HG02970 (cell line): ENCODE data around the gene TCEAL1.
"Not testable (repeated sequence)": the region's sequence is repeated elsewhere in the genome, so short reads cannot be mapped to it uniquely, and the experiment has no call there.

Experiments used
- ATAC-seq: cut with Tn5 transposase; IDR thresholded peaks from one replicate; pipeline ENCODE4 v1.9.1; 2021; ENCODE audit warnings: mild to moderate bottlenecking, moderate library complexity, moderate number of reproducible peaks; ENCODE audit not compliant: unreplicated experiment, low FRiP score

TCEAL1 gene

DNA sequence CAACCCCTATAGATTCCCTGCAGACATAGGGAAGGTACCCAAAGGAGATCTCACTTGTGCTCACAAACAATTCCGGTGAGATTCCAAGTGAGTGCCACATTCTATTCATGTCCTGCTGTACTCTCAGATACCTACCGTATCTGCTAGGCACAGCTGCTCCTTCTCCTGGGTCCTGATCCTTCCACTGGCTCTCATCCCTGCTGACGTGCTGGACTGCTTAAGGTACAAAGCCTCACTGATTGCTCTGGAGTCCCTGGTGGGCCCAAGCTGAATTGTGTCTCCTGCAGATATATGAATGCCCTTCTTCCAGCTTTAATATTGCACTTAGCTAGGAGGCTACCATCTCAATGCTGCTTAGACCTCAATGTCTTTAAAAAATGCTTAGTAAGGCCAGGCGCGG lies 2.4 kb downstream of the TCEAL1 start:
- no peak for ATAC-seq

DNA sequence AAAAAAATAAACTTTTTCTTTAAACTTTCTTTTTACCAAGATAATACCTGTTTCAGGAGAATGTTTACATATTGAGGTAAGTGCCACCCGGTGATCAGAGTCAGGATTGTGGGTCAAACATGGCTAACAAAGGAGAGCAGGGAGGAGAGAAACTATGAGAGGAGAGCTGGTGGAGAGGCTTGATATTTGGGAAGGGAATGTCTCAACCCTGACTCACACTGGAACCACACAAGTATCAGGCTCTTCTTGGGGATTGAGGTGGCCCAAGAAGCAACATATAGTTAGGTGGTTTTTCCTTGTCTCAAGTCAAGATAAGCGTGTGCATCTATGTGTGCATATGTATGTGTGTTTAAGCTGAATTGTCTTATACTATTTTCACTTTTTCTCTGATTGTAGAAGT lies 6.7 kb downstream of the TCEAL1 start:
- no peak for ATAC-seq

DNA sequence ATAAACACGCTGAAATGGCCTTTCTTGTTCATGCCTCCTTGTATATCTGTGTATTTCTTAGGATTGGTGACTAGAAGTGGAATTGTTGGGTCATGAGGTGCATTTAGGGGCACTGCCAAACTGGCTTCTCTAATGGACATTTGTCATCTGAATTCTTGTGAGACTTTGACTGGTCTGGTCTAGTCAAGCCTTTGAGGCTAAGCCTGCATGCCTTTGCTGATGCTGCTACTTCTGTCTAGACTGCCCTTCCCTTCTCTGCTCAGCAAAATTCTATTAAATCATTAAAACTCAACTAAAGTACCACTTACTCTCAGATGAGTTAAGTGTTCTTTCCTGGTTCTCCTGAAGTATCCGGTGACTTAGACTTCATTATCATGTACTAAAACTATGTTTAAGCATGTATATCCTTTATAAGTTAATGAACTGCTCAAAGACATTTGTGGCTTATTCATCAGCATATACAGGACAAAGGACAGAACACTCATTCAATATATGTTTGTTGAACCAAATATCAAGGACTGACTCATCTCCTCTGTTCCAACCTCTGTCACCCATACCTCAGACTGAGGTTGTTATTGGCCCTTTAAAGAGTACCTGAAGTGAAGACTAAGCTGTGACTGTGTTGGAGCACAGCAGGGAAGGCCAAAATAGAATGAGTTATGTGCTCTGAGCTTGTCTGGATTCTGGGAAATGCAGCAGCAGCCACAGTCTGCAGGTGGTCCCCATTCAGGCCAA lies 9.0 kb downstream of the TCEAL1 start:
- no peak for ATAC-seq

DNA sequence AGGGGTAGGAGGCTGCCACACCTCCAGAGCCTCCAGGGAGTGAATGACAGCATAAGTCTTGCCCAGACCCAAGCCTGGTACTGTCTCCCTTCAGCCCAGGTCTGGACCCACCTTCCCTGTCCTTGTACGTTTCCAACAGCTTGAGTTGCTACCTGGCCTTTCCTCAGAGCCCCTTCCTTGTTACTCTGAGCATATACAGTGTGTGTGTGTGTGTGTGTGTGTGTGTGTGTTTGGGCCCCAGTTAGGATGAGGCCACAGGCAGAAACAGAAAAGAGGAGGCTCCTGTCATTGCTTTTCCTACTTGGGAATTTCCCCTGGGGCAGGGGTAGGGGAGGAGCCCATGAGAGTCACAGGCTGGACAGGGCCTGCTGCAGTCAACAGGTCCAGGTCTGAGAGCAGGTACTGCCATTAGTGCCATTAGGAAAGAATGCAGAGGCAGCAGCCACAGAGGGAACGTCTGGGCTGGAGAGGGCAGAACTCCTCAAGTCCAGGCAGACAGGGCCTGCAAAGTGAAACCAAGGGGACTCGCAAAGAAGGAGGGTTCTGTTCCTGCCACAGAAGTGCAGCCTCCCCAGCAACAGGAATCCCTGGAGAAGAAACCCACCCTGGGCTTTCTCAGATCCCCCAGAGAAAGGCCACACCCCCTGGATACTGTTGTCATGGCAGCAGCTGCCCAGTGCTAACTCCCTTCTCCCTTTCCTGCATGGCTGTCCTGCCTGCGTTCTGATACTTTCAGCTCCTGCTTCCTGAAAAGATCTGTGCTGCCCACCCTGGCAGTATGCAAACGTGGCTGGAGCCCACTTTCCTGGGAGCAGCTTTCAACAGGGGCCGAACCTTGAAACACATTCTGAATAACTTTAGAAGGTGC lies 9.9 kb downstream of the TCEAL1 start:
- ATAC-seq: not testable (repeated sequence)

DNA sequence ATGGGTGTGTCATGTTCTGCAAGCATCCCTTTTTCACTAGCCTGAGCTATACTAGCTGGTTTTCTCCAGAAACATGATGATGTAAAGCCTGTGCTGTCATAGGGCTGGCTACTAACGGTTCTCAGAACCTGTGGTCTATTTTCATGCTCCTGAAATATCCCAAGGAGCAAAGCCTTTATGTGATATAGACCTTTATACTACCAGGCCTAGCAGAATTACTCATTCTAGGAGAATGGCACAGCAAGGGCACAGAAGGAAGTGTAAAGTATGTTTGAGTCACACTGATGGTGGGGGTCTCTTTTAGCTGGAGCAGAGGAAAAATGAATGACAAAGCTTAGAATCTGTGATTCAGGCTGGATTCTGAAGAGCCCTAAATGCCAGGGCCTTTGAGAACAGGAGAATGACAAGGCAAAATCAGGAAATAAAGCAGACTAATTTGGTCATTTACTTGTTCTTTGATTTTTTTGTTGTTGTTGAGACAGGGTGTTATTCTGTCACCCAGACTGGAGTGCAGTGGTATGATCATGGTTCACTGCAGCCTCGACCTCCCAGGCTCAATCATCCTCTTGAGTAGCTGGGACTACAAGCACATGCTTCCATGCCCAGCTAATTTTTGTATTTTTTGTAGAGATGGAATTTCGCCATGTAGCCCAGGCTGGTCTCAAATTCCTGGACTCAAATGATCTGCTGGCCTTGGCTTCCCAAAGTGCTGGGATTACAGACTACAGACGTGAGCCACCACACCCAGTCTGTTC lies 11.8 kb downstream of the TCEAL1 start:
- no peak for ATAC-seq

DNA sequence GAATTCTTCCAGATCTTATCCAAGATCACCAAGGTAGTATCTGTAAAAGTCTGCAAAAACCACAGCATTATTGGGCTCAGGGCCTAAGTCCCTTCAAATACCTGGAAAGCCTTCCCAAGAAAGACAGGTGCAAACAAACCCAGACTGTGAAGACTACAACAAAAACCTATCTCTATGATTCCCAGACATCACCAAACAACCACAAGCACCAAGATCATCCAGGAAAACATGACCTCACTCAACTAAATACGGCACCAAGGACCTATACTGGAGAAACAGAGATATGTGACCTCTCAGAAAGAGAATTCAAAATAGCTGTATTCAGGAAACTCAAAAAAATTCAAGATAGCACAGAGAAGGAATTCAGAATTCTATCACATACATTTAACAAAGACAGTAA lies 15.3 kb downstream of the TCEAL1 start:
- ATAC-seq: no peak

DNA sequence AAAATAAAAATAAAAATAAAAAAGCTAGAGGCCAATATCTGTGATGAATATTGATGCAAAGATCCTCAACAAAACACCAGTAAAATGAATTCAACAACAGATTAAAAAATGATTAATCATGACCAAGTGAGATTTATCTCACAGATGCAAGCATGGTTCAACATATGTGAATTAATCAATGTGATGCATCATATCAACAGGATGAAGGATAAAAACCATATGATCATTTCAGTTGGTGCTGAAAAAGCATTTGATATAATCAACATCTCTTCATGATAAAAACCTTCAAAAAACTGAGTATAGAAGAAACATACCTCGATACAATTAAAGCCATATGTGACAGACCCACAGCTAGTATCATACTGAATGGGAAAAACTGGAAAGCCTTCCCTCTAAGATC lies 18.9 kb downstream of the TCEAL1 start:
- ATAC-seq: no peak

DNA sequence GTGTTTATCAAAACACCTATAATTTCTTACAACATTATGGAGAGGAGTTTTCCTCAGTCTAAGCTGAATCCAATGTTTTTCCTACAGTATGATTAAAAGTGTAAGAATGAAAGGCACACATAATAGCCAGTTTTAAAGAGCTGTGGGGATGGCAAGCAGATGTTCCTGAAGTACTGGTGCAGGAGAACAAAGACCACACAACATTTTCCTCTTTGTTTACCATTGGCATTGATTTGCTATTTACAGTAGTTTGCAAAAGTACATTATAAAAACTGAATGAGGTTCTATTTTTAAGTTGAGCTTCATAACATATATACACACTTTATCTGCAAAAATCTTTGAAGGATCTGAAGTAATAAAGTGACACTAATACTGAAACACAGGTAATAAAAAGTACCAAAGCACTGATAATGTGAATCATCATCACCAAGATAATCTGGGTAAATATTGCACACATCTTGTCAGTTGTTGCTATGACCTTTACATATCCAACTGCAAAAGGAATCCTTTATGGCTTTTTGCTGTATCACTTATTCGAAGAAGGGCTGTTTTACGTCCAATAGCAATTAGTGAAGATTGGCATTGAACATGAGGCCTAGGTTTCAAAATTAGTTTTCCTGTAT lies 22.5 kb downstream of the TCEAL1 start:
- no peak for ATAC-seq

DNA sequence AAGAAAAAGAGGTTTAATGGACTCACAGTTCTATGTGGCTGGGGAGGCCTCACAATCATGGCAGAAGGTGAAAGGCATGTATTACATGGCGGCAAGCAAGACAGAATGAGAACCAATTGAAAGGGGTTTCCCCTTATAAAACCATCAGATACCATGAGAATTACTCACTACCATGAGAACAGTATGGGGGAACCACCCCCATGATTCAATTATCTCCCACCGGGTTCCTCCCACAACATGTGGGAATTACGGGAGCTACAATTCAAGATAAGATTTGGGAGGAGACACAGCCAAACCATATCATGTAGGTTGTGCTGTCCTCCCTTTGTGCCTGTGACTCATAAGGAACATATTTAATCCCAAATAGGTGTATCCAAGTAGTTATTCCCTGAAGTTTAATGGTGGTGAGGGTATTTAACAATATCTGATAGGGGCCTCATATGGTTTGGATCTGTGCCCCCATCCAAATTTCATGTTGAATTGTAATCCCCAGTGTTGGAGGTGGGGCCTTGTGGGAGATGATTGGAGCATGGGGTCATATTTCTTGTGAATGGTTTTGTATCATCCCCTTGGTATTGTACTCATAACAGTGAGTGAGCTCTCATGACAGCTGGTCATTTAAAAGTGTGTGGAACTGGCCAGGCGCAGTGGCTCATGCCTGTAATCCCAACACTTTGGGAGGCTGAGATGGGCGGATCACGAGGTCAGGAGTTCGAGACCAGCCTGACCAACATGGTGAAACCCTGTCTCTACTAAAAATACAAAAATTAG lies 26.6 kb downstream of the TCEAL1 start:
- ATAC-seq: not testable (repeated sequence)

DNA sequence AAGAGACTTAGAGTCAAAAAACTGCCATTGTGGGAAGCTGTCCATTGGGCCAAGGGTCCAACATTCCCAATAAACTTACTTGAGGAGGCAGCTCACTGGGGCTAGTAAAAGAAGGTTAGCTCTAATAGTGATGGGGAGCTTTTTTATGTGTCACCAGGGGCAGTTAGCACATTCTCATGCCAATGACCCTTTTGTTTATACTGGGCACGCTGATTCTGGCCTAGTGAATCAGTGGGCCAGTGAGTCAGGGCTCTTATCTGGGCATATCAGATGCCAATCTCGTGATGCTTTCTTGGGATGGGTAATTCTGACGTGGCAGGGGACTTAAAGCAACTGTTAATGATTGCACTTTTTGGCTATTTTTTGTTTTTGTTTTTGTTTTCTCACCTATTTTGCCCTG lies 27.8 kb downstream of the TCEAL1 start:
- ATAC-seq: no peak

DNA sequence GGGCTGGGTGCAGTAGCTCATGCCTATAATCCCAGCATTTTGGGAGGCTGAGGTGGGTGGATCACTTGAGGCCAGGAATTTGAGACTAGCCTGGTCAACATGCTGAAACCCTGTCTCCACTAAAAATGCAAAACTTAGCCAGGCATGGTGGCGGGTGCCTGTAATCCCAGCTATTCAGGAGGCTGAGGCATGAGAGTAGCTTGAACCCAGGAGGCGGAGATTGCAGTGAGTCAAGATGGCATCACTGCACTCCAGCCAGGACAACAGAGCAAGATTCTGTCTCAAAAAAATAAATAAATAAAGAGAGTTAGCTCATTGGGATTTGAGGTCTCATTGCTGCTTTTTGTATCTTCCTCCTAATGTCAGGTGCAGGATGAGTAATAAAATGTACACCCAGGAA lies 28.3 kb downstream of the TCEAL1 start:
- not testable (repeated sequence) for ATAC-seq

DNA sequence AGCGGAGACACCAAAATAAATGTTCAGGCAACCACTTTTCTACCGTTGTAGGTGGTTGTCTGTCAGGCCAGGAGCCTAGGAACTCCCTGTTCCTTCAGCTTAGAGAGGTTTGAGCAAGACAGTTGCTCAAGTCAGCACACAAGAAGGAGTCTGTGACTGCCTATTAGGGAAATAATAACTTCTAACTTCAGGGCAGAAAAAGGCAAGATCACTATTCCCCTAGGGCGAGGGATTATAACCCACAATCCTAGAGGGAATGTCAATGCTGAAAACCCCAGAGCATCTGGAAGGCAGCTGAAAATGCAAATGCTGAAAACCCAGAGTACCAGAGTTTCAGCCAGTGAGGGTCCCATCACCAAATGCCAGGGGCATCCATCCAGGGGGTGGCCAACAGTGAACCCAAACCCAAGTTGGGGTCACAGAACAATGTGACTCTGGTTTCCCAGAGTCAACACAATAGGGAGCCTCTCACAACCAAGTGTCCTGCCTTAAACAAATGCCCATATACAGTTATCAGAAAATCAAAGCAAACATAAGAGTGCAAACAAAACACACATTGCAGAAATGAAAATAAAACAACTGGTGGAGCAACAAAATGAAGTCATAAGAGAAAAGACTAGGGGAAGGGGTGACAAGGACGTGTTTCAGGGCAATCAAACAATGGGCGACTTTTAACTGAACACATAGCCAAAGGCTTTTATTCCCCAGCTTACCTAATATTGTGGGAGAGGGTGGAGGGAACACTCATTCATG lies 30.1 kb downstream of the TCEAL1 start:
- no peak for ATAC-seq

DNA sequence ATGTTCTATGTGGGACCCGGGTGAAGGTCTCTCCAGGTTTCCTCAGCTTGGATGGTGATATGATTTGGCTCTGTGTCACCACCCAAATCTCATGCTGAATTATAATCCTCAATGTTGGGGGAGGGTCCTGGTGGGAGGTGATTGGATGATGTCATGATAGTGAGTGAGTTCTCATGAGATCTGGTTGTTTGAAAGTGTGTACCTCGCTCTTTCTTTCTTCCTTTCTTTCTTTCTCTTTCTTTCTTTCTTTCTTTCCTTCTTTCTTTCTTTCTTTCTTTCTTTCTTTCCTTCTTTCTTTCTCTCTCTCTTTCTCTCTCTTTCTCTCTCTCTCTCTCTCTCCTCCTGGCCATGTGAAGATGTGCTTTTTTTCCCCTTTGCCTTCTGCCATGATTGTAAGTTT lies 30.7 kb downstream of the TCEAL1 start:
- not testable (repeated sequence) for ATAC-seq

DNA sequence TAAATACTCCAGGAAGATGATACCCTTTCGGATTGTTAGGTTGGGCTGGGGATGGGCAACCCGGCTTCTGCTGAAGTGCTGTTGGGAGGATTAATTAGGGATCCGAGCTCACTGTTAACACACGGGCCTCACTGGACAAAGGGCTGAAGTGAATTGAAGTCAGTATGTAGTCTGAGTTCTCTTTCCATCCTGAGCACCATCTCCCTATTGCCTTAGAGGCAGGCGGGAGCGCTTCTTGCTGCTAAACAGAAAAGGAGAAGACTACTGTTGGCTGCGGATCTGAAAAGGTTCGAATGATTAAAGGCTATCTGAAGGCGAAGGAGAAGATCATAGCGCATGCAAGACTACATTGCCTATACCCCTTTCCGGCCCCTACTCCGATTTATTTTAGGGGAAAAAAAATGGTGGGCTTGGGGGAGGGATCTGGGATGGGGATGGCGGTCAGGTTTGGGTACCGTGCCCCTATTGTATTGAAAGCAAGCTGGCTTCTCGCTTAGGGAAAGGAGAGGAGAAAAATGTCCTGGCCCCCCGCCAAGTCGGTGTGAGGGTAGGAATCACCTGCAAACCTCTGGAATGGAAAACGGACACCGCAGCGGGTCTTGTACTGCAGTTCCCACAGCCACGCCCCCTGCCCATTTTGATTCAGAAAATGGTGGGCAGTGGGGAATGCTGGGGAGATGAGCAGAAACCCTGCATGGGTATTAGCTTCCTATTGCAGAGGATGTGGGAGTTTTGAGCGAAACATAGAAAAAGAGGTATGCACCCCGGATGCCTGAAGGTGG lies 35.4 kb downstream of the TCEAL1 start:
- no peak for ATAC-seq

DNA sequence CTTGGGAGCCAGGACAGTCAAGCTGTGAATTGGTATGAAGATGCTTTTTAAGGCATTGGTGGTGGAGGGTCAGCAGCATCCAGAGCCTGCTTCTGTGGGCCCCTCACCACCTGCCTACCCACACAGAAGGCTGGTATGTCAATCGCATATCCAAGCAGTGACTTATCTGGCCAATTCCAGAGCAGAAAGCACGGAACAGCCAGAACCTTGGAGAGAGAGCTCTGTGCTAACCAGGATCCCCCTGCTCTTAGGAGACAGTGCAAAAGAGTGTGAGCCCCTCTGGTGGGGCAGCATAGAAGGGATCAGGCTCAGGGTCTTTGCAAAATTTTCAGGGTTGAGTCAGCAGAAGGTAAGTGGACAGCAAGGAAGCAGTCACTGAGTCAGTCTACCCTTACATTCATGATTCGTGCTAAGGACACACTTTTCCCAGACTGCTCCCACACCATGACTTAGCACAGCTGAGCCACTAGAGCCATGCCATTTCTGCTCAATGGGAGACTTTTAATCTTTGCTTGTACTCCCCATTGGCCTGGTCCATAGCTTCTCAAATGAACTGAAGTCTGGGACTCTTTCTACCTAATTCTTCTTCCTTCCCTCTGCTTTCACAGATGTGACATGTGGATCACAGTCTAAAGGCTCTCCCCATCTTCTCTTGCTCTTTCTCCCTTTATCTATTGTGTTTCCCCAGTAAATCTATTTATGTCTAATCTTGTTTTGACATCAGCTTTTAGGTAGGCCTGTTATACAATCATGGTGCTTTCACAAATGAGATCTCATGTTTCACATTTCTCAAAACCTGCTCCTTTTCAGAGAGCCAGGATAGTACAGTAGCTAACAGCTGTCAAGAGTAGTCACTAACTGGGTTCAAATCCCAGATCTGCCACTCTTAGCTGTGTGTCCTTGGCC lies 37.7 kb downstream of the TCEAL1 start:
- no peak for ATAC-seq

DNA sequence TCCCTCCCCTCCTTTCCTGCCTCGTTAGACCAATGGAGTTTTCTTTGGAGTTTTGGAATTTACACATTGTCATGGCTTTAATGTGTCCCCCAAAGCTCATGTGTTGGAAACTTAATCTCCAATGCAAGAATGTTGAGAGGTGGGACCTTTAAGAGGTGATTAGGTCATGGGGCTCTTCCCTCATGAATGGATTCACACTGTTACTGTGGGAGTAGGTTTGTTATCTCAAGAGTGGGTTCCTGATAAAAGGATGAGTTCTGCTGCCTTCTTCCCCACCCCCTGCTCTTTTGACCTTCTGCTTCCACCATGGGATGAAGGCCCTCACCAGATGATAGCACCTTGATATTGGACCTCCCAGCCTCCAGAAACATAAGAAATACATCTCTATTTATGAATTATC lies 41.0 kb downstream of the TCEAL1 start:
- ATAC-seq: no peak
